Psoas muscle (tissue), 8 donors: Measurements from ENCODE around the gene GALNT5. TPM values are rescaled to one million over a fixed set of nuclear protein-coding genes. Genes with fewer than 3 reads are reported as not detected.

ENCODE experiments used
- ATAC-seq, 4 donors: fragments of 200-7000 bp; cut with Tn5 transposase; one replicate each; pipeline ENCODE4 v1.9.1; 2020; ENCODE audit warnings: moderate library complexity in 3 of 4, mild to moderate bottlenecking in 2 of 4
- DNase-seq, 2 donors: peaks; one replicate each; pipeline ENCODE4 v3.0.0-alpha.2; 2020
- H3K27ac ChIP-seq: fragments of 200-600 bp; one replicate; pipeline ENCODE4 v1.8.0; 2022
- H3K27me3 ChIP-seq, 3 donors: fragments of 200-600 bp in 1 of 3; one replicate each; pipeline versions ENCODE4 v1.6.1 to v1.8.0; 2013 to 2022; ENCODE audit warnings: low read length in 2 of 3, mild to moderate bottlenecking in 2 of 3, moderate library complexity in 1 of 3; ENCODE audit not compliant: insufficient read depth in 3 of 3
- H3K36me3 ChIP-seq, 2 donors: fragments of 200-600 bp in 1 of 2; one replicate each; pipeline versions ENCODE4 v1.6.1 to v1.8.0; 2013 to 2022; ENCODE audit warnings: low read depth in 1 of 2, mild to moderate bottlenecking in 1 of 2, moderate library complexity in 1 of 2; ENCODE audit not compliant: insufficient read depth in 1 of 2
- H3K4me1 ChIP-seq: fragments of 200-600 bp; one replicate; pipeline ENCODE4 v1.8.0; 2022
- H3K4me3 ChIP-seq: fragments of 200-600 bp; one replicate; pipeline ENCODE4 v1.8.0; 2022; ENCODE audit warnings: mild to moderate bottlenecking
- H3K9me3 ChIP-seq: fragments of 200-600 bp; one replicate; pipeline ENCODE4 v1.8.0; 2022
- WGBS, 3 donors: extraction: QIAGEN DNeasy Blood & Tissue Kit; methylation state at CpG; one replicate each; pipeline versions ENCODE4 v1.1.6 to v1.1.7; 2013; 5-methylcytosine and 5-hydroxymethylcytosine counted together
- intact Hi-C, 2 donors: fragments of 100-400 bp; cut with DNase I; formaldehyde crosslinking; loops; one replicate each; pipeline versions ENCODE4 v1.11.0 to v1.14.2; 2022
- polyA plus RNA-seq, 3 donors: library from polyadenylated mRNA; stranded (reverse); fragments of 200-250 nt; gene quantifications; one replicate each; pipeline ENCODE4 v1.2.3, GENCODE V29; 2013
- total RNA-seq, 4 donors: library from RNA; stranded (reverse); fragmentation: NEBNext Ultra II Directional in 2 of 4; extraction: Animal tissue kit (Norgen Biotek cat#: 25700) in 2 of 4; gene quantifications; one replicate each; pipeline versions ENCODE4 v1.2.1 to v1.2.4, GENCODE V29; 2021 to 2023
- TF ChIP-seq, protein P1 (sequence below): fragments of 200-600 bp; IDR thresholded peaks from one replicate; pipeline ENCODE4 v1.8.0; 2022; ENCODE audit warnings: antibody characterized with exemption
- donor health status: healthy with polysubstance abuse.
- donor health status: DM: no; HTN: no; CAD: no; lungs with moderate emphysema.
- donor health status: Bipolar disorder and iron deficiency.
- donor health status: healthy.
- donor health status: DM: yes; HTN: yes; CAD: no.
- donor health status: DM: no; HTN: no; CAD: no.
- donor health status: DM: no; HTN: no; CAD: no.
- donor health status: DM: yes; HTN: yes; CAD: no.

GALNT5 gene
- total and polyA plus RNA-seq, 7 donors = under 0.01 to 0.06 TPM; not detected in 5

DNA sequence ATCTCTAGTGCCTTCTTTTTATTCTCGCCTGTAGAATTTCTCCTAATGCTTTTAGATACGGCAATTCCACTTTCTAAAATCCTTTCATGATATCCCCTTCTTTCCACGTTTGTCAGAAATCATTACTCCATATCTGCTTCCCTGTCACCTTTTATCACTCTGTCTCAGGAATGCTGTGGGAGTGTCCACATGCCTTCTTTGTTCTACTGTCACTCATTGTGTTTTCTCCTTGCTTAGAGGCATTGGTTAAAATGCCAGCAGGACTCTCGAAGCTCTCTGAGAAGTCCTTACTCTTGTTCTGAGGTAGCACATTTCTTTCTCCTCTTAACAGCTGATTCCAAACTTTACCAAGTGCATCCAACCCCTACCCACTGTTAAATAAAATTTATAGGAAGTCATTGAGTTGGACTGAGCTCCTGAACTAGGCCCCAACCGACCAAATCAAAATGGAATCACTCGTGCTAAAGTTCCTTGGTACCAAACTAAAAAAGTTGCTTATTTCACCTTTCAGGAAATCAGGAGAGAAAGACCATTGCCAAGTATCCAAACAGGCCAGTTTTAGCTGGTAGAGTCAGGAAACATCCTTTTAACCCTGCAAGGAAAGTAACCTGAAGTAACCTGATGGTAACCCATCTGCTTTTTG is 10.6 kb upstream of the GALNT5 start:
- intact Hi-C loops = no loop called here
- H3K27ac ChIP-seq = no peak overlapping the region

DNA sequence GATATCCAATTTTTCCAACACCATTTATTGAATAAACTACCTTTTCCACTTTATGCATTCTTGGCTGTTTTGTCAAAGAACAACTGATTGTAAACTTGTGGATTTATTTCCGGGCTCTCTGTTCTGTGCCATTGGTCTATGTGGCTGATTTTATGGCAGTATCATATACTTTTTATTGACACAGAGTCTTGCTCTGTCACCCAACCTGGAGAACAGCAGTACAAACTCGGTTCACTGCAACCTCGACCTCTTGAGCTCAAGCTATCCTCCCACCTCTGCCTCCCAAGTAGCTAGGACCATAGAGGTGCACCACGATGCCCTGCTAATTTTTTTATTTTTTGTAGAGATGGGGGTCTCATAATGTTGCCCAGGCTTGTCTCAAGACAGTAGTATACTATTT is 6.7 kb upstream of the GALNT5 start:
- Histone ChIP-seq H3K4me1 (no peaks in the 10 kb centered on the region), H3K4me3 (no peak overlapping the region), H3K27ac (no peak overlapping the region), H3K36me3 (no peaks in the 10 kb centered on the region), H3K27me3 (no peaks in the 10 kb centered on the region), H3K9me3 (no peaks in the 10 kb centered on the region)
- DNase-seq (no peak), ATAC-seq (no peak)
- intact Hi-C loops = no loop called here
- TF ChIP-seq, protein P1, sequence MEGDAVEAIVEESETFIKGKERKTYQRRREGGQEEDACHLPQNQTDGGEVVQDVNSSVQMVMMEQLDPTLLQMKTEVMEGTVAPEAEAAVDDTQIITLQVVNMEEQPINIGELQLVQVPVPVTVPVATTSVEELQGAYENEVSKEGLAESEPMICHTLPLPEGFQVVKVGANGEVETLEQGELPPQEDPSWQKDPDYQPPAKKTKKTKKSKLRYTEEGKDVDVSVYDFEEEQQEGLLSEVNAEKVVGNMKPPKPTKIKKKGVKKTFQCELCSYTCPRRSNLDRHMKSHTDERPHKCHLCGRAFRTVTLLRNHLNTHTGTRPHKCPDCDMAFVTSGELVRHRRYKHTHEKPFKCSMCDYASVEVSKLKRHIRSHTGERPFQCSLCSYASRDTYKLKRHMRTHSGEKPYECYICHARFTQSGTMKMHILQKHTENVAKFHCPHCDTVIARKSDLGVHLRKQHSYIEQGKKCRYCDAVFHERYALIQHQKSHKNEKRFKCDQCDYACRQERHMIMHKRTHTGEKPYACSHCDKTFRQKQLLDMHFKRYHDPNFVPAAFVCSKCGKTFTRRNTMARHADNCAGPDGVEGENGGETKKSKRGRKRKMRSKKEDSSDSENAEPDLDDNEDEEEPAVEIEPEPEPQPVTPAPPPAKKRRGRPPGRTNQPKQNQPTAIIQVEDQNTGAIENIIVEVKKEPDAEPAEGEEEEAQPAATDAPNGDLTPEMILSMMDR = no peak
- 77 to 79% (median 78%) methylated on average over 4 of the region's 4 CpGs for WGBS, 3 donors

More for the DNA sequence above, 10.6 kb upstream of the GALNT5 start:
- DNase-seq (no peak), ATAC-seq (no peak)
- no peak overlapping the region for H3K4me3 ChIP-seq
- H3K9me3 ChIP-seq = no peaks in the 10 kb centered on the region
- whole genome bisulfite sequencing, 3 donors = 62 to 71% (median 63%) methylated on average over 6 of the region's 6 CpGs
- TF ChIP-seq, protein P1 = no peak
- H3K4me1 ChIP-seq = no peaks in the 10 kb centered on the region
- H3K36me3 ChIP-seq = no peaks in the 10 kb centered on the region
- no peaks in the 10 kb centered on the region for H3K27me3 ChIP-seq

DNA sequence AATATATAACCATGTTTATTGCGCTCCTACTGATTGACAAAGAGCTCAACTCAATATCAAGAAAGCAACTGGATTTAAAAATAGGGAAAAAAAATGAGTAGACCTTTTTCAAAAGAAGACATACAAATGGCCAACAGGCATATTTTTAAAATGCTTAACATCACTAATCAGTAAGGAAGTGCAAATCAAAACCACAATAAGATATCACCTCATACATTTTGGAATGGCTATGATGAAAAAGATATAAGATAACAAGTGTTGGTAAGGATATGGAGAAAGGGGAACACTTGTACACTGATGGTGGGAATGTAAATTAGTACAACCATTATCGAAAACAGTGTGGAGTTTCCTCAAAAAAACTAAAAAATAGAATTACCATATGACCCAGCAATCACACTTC is 5.6 kb upstream of the GALNT5 start:
- 86 to 95% (median 89%) methylated on average over 2 of the region's 2 CpGs for WGBS, 3 donors
- no peak overlapping the region for H3K27ac ChIP-seq
- no peaks in the 10 kb centered on the region for H3K4me1 ChIP-seq
- TF ChIP-seq, protein P1 = no peak
- DNase-seq (no peak), ATAC-seq (no peak)
- intact Hi-C loops = no loop called here
- H3K36me3 ChIP-seq = no peaks in the 10 kb centered on the region
- H3K27me3 ChIP-seq = no peaks in the 10 kb centered on the region
- no peak overlapping the region for H3K4me3 ChIP-seq
- no peaks in the 10 kb centered on the region for H3K9me3 ChIP-seq

DNA sequence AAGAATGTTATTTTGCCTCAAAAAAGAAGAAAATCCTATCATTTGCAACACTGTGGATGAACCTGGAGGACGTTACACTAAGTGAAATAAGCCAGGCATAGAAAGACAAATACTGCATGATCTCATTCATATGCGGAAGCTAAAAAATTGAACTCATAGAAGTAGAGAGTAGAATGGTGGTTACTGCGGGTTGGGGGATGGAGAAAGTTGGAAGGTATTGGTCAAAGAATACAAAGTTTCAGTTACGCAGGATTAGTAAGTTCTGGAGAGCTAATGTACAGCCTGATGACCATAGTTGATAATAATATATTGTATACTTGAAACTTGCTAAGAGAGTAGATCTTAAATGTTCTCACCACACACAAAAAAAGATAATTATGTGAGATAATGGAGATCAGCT is 5.0 kb upstream of the GALNT5 start:
- no peaks in the 10 kb centered on the region for H3K36me3 ChIP-seq
- no peak for ATAC-seq
- H3K4me3 ChIP-seq = no peak overlapping the region
- intact Hi-C loops = no loop called here
- WGBS, 3 donors = 86 to 88% (median 88%) methylated on average over 4 of the region's 4 CpGs
- no peaks in the 10 kb centered on the region for H3K4me1 ChIP-seq
- H3K27me3 ChIP-seq = no peaks in the 10 kb centered on the region
- no peak overlapping the region for H3K27ac ChIP-seq
- no peaks in the 10 kb centered on the region for H3K9me3 ChIP-seq
- no peak for DNase-seq
- TF ChIP-seq, protein P1 = no peak

DNA sequence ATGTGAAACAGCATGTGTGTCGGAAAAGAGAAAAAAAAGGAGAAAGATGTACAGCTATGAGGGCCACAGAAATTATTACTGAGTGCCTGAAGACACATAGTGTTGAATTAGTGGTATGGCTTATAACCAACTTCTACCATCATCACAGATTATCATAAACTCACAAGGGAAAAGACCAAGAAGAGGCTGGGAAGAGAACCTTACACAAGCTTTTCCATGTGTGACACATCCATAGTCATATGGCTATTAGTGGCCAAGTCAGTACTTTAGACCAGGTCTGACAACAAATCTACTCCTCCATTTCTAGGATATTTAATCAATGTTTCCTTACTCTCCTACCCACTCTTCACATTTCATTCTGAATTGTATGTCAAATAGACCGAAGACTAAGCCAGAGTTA is 3.5 kb upstream of the GALNT5 start:
- Histone ChIP-seq H3K27ac (no peak overlapping the region), H3K4me3 (no peak overlapping the region), H3K4me1 (no peaks in the 10 kb centered on the region), H3K36me3 (no peaks in the 10 kb centered on the region), H3K9me3 (no peaks in the 10 kb centered on the region), H3K27me3 (no peaks in the 10 kb centered on the region)
- TF ChIP-seq, protein P1 = no peak
- 88 to 93% (median 90%) methylated on average over 2 of the region's 2 CpGs for WGBS, 3 donors
- no peak for ATAC-seq
- intact Hi-C loops = no loop called here
- no peak for DNase-seq
